Endothelial cell of umbilical vein (primary cell): ENCODE measurements around the gene PLXDC1.

Experiments
- EZH2 ChIP-seq: IDR thresholded peaks from 2 replicates; pipeline ENCODE4 v1.6.1; 2012; ENCODE audit warnings: borderline replicate concordance, low read depth, mild to moderate bottlenecking, moderate library complexity, low read length, inconsistent platforms; ENCODE audit not compliant: severe bottlenecking
- FOS ChIP-seq: IDR thresholded peaks from 2 replicates; pipeline ENCODE4 v1.6.1; 2011; ENCODE audit warnings: mild to moderate bottlenecking, low read length, moderate library complexity, borderline replicate concordance; ENCODE audit not compliant: insufficient read depth
- MAX ChIP-seq: IDR thresholded peaks from 2 replicates; pipeline ENCODE4 v1.6.1; 2011; ENCODE audit not compliant: insufficient read depth, insufficient read length
- MYC ChIP-seq: IDR thresholded peaks from one replicate; pipeline ENCODE4 v1.6.1; 2011; ENCODE audit warnings: mild to moderate bottlenecking, low read depth, low read length
- POLR2A ChIP-seq: IDR thresholded peaks from 2 replicates; pipeline ENCODE4 v1.6.1; 2012; ENCODE audit warnings: low read depth, mild to moderate bottlenecking, control low read depth, low read length
- POLR2AphosphoS5 ChIP-seq: IDR thresholded peaks from 2 replicates; pipeline ENCODE4 v1.6.1; 2012; ENCODE audit warnings: low read depth, mild to moderate bottlenecking, control low read depth, low read length, moderate library complexity; ENCODE audit not compliant: insufficient read depth
- TF ChIP-seq, protein P1 (sequence below), 2 donors: IDR thresholded peaks; 1 replicate in 1 of 2; 2 replicates in 1 of 2; pipeline ENCODE4 v1.5.1; 2011; ENCODE audit warnings: low read length in 2 of 2, mild to moderate bottlenecking in 2 of 2, moderate library complexity in 2 of 2, control low read depth in 1 of 2, inconsistent platforms in 1 of 2, low read depth in 1 of 2; ENCODE audit not compliant: insufficient read depth in 1 of 2; ENCODE audit errors: extremely low read depth in 1 of 2

DNA sequence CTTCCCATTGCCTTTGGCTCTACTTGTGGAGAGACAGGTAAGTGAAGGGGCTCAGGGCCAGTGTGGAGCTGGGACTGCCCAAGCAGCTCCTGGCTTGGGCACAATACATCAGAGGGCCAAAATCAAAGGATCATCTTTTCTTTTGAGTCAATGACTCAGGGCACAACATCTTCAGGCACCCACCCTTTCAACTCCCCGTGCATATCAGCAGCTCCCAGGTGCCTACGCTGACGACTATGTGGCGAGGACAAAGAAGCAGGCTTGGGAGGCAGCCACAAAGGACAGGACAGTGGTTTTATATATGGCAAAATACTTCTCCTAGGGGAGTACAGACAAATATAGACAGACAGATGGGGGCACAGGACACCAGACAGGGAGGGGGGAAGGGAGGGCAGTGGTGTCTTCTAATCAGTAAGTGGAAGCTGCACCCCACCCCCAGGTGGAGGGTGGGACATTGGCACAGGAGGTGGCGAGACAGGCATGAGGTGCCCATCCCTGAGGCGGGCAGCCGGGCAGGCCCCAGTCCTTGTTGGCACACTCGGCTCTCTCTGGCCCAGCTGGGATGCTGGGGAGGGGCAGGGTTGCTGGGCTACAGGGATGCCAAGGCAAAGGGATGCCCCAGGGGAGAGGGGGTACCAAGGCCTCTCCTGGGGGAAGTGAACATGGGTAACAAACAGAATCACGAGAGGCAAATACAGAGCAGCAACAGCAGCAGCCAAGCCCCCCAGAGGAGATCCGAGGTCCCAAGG lies 22.3 kb upstream of the PLXDC1 start:
- TF ChIP-seq, protein P1, sequence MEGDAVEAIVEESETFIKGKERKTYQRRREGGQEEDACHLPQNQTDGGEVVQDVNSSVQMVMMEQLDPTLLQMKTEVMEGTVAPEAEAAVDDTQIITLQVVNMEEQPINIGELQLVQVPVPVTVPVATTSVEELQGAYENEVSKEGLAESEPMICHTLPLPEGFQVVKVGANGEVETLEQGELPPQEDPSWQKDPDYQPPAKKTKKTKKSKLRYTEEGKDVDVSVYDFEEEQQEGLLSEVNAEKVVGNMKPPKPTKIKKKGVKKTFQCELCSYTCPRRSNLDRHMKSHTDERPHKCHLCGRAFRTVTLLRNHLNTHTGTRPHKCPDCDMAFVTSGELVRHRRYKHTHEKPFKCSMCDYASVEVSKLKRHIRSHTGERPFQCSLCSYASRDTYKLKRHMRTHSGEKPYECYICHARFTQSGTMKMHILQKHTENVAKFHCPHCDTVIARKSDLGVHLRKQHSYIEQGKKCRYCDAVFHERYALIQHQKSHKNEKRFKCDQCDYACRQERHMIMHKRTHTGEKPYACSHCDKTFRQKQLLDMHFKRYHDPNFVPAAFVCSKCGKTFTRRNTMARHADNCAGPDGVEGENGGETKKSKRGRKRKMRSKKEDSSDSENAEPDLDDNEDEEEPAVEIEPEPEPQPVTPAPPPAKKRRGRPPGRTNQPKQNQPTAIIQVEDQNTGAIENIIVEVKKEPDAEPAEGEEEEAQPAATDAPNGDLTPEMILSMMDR (IDR thresholded peaks at IDR 0.05; ENCODE audit: extremely low read depth in 1 of 2, insufficient read depth in 1 of 2, low read depth in 1 of 2, low read length in 2 of 2): no peak
- TF ChIP-seq MYC (no peak), FOS (no peak), EZH2 (no peak), POLR2A (no peak), POLR2AphosphoS5 (no peak), MAX (no peak)
